GM19395 (cell line): Measurements from ENCODE around the gene PGLYRP1.

ENCODE experiments used
- ATAC-seq: cut with Tn5 transposase; IDR thresholded peaks from one replicate; pipeline ENCODE4 v1.9.1; 2021; ENCODE audit warnings: mild to moderate bottlenecking, moderate library complexity; ENCODE audit not compliant: unreplicated experiment

The PGLYRP1 gene

DNA sequence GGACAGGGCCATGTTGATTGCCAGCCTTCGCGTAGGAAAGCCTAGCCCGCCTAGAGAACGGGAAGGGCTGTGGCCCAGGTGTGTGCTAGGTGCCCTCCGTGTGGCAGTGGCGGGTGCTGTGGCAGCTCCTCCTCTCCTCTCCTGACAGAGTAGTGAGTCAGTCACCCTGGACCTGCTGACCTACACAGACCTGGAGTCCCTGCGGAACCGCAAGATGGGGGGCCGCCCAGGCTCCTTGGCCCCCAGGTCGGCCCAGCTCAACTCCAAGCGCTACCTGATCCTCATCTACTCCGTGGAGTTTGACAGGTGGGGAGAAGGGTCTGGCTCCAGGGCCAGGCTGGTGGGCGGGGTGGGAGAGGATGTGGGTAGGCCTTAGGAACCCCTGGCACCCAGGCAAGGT, 16.4 kb downstream of the PGLYRP1 start:
- no peak for ATAC-seq

DNA sequence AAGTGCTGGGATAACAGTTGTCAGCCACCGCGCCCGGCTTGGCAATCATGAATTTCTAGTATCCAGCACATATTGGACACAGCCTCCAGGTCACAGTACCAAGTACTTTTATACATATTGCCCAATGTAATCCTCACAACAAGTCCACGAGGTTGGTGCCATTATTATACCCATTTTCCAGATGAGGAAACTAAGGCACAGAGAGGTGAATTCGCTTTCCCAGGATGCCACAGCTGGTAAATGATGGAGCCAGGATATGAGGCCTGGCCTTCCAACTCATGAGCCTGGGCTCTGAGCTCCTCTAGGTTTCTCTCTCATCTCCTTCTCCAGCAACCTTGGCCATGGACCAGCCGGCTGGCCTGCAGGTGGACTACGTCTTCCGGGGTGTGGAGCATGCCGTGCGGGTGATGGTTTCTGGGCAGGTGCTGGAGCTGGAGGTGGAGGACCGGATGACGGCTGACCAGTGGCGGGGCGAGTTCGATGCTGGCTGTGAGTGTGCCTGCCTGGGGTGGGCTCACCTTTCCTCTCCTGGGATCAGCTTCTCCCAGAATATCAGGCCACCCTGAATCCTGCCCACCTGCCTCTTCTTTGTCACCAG, 20.1 kb downstream of the PGLYRP1 start:
- no peak for ATAC-seq

DNA sequence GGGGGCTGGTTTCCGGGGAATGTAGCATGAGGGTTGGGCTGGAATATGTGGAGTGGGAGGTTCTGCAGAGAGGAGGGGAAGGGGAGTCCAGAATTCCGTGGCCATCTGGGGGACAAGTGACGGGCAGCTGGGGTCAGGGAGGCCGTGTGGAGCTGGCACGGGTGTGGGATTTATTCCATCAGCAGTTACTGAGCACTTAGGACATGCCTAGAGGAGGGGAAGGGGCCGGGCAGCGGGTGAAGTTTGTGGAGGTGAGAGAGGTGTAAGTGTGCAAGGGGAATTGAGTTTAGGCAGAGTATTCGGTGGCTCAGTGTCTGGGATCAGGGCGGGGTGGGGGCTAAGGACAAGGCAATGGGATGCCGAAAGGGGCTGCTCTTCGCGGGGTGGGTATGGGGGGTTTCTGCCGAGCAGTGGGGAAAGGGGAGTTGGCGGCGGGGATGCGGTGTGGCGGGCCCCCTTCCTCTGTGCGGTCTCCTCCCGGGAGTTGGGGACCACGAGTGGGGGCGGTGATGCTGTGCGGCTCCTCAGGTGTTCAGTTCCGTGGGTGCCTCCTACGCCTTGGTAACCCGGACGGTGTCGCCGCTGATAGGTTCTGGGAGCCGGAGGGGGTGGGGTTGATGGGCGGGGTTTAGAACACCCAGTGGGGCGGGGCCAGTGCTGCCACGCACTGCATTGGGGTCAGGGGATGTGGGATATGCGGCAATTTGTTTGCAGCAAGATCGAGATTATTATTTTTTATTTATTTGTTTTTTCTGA, 22.2 kb downstream of the PGLYRP1 start:
- no peak for ATAC-seq

DNA sequence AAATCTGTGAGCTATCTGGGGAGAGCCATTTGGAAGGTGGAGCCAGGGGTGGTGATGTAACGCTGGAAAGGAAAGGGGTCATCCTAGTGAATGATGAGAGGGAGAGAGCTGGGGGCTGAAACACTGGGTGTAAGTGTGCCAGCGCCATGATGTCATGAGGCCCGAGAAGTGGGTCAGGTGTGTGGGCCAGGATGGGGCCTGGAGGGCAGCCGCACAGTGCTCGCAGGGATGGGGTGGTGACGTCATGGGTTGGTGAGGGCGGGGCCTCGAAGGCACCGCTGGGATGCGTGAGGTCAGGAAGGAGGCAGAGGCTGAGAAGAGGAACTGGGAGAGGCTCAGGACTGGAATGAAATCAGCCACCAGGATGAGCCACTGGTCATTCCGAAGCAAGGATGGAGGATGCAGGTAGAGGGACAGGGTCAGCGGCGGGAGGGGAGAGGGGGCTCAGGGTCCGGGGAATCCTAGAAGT, 23.2 kb downstream of the PGLYRP1 start:
- ATAC-seq = no peak

DNA sequence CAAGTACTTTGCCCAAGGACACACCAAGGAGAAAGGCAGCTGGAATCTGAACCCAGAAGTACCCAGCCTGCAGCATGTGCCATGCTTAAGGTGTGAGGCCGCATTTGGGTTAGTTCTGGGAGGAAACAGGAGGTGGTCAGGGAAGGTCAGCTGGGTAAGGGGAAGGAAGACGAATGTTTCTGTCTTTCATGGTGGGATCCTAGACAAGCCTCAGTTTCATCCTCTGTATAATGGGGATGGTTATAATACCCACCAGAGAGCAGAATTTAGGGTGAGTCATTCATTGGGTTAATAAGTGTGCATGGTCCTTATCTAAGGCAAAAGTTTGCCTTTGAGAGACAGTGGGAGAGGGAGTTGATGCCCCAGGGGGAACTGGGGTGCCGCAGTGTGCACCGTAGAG, 24.0 kb downstream of the PGLYRP1 start:
- no peak for ATAC-seq

DNA sequence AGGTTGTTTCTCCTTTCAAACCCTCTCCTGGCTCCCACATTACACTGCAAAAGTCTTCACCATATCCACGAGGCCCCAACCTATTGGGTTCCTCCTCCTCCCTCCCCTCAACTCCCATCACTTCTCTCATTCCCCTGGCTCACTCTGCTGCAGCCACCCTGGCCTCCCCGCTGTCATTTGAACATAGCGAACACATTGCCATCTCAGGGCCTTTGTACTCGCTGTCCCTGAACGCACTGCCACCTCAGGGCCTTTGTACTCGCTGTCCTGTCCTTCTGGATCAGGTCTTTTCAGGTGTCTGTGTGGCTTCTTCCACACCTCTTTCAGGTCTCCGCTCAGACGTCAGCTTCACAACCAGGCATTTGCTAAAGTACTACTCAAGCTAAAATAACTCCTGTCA, 25.9 kb downstream of the PGLYRP1 start:
- ATAC-seq = no peak

DNA sequence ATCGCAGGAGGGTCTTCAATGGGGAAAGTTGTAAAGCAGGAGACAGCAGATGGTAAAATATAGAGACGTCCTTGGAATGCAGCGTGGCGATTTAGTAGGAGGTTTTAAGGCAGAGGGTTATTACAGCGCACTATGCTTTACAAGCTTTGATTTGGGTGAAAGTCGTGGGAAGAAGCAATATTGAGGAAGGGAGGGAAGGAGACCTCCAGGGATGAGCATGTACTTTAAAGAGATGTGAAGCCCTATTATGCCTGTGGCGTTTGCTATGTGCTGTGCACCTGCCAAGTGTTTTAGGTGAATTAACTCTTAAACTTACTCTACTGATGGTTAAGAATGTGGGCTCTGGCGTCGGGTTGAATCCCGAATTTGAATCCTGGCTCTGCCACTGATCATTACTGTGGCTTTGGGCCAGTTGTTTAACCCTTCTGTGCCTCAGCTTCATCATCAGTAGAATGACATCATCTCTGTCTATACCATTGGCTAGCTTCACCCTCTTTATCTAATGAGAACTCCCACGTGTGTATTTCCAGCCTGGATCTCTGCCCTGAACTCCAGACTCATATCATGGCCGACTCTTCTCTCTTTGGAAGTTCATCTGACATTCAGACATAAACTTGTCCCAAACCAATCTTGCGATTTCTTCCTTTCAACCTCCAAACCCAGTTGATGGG, 27.0 kb downstream of the PGLYRP1 start:
- ATAC-seq = no peak

DNA sequence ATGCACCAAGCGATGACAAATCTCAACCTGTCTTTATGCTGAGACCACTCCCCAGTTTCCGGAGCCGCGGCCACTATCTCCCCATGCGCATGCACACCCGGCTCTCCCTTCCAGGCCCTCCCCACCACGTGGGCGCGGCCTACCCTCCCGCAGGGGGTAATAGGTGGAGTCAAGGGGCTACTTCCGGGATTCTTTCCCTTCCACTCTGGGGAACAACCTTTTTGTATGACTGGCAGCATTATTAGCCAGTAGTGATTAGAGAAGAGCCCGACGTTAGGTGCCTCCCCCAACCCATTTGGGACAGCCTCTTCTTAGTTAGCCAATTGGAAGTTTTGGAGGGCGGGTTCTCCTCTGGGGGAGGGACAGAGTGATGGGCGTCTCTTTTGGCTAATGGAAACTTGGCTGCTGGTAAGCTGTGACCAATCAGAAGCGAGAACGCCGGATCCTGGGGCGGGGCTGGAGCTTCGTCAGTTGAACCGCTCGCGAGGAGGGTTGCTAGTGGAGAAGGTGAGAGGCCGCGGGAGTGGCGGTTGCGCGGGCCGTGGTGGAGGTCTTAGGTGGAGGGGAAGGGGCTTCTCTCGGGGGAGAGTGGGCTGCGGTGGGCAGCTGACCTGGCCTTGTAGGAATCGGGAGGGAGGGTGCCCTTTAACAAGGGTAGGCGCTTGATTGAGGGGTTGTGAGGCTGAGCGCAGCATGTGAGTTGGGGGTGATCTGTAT, 27.7 kb downstream of the PGLYRP1 start, which contains the start of gene CCDC61:
Gene CCDC61 (plus strand): TSS at position 470 of the 717 bp plus-strand sequence. CDS start 7,552 bp downstream, outside the sequence.
- peak; percentile 97 for ATAC-seq

DNA sequence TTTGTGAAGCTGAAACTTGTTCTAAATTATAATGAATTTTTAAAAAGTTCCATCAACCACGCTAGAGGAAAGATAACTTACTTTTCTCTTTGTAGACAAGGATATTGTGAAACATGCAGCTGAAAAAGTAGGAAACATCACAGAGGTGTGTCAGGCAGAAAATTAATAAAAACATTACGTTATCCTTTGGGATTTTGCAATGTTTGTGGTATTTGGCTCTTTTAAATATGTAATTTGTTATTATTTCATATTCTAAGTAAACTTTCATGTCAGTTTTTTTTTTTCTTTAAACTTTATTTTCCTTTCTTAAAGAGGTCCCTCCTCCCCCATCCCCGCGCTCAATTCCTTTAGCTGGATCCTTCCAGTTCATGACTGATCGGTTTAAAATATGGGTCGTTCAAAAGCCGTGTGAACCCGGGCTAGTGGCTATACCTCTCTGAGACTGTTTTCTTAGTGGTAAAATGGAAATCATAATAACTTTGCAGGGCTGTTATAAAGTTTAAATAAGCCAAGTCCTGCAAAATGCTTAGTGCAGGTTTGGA, 28.3 kb downstream of the PGLYRP1 start:
- ATAC-seq = peak; percentile 9

DNA sequence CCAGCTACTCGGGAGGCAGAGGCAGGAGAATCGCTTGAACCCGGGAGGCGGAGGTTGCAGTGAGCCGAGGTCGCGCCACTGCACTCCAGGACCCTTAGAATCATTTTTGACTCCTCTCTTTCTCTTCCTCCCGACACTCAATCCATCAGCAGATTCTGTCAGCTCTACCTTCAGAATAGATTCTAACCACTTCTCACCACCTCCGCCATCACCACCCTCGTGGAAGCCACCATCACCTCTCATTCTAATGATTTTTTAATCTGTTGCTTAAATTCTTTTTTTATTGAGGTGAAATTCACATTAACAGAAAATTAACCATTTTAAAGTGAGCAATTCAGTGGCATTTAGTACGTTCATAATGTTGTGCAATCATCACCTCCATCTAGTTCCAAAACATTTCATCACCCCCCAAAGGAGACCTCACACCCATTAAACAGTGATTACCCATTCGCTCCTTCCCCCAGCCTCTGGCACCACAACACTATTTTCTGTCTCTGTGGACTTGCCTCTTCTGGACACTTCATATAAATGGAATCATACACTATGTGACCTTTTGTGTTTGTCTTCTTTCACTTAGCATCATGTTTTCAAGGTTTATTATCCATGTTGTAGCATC, 32.6 kb downstream of the PGLYRP1 start:
- ATAC-seq = no peak

DNA sequence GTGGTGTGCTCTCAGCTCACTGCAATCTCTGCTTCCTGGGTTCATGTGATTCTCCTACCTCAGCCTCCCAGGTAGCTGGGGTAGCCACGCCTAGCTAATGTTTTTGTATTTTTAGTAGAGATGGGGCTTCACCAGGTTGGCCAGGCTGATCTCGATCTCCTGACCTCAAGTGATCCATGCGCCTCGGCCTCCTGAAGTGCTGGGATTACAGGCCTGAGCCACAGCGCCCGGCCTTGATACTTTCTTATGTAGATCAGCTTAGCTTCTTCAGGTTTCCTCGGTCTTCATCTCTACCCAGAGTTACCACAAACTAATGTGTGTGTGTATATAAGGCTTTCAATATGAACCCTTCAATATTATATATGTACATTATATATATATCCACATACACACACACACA, 37.5 kb downstream of the PGLYRP1 start:
- no peak for ATAC-seq

DNA sequence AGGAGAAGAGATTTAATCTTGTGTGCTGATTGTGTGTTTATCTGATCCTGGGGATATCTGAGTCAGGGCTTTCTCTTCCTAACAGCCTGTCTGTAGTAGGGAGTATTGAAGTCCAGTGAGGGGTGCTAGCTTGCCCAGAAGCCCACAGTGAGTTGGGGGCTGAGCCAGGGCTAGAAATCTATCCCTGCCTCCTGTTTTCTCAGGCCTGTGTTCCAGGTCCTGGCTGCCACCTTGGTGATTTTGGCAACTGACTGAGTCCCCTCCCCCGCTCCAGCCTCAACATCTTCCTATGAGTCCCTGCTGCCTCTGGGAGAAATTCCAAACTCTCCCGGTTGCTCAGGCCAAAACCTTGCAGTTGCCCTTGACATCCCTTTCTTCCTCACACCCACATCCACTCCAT, 41.5 kb downstream of the PGLYRP1 start:
- no peak for ATAC-seq

DNA sequence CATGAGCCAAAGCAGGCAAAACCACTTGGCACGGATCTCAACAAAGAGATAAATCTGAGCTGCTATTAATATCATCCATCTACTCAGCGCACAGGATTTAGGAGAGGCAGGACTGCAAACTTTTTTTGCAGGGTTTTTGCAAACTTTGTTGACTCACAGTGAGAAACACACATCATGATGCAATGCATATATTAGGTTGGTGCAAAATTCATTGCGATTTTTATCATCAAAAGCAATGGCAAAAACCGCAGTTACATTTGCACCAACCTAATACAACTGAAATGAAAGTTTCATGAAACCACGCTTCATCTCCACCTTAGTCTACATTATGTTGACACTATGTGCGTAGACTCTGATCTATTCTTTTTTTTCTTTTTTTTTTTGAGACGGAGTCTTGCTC, 44.7 kb downstream of the PGLYRP1 start:
- no peak for ATAC-seq

DNA sequence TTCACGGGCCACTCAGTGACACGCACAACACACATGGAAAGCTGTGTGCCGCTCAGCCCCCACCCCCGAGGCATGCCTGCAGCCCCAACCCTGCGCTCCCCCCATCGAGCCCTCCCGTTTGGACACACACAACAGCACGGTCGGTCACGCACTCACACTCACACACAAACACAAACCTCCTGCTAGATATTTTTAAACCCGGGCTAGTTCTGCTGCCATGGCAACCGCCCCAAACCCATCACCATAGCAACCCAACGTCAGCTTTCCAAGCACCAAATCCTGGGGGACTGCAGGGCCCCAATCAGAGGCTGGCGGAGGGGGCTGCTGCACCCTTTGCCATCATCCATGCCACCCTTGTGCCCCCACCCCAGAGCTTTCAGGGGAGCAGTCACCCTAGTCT, 46.7 kb downstream of the PGLYRP1 start:
- no peak for ATAC-seq

DNA sequence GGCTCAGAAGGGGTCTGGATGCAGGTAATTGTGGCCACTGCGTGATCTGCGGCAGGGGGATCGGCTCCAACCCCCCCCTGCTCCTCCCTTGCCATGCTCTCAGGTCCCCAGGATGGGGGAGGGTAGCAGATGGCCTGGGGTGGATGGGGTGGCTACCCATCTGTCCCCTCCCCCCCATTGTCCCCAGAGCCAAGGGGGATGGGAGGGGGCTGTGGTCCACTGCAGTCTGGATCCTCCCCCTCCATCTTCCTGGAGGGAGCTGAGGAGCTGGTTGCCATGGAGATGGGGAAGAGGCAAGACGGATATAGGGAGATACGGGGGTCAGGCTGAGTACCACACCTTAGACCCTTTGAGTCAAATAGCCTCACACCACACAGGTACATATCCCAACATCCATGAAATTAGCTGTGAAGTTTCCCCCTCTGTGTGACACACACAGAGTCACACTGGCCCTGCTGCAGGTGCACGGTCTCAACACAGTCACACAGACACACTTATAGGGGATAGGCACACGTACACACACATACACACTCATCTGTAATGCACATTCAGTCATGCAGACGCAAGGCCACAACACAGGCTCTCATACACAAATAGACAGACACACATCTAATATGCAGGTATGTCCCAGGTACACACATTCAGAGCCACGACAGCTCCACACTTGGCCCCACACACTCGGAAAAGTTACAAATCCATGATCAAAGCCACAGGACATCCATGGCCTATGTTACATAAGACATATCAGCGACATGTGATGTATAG, 47.4 kb downstream of the PGLYRP1 start:
- no peak for ATAC-seq

DNA sequence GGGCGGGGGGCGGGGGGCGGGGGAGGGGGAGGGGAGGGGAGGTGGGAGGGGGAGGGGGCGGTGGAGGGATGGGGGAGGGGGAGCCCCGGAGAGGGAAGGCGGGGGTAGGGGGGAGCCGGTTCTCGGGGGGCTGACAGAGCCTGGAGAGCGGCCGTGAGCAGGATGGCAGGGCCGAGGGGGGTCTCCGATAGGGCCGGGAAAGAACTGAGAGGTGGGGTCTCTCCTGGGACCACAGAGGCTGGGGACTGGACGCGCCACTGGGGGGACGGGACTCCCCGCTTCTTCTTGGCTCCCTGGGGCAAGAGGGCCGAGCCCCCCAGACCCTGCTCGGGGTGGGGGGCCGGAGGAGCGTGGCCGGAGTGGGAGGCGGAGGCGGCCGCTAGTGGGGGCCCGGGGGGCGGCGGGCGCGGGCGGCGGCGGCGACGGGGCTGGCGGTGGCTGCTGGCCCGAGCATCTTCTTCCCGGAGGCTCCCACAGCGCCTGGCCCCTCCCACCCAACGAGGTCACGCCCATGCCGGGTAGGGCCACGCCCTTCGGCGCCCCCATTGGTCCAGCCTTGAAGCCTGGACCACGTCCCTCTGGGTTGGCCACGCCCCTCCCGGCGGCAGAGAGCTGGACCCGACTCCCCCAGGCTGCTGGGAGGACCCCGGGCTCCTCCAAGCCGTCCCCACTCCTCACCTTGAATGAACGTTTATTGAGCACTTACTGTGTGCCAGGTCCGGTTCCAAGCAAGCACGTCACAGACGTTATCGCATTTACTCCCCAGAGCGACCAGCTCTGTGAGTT, 49.1 kb downstream of the PGLYRP1 start, which contains the start of gene NOVA2:
Gene NOVA2 (minus strand): TSS at position 313 of the 786 bp plus-strand sequence. CDS start 514 bp downstream, outside the sequence.
- no peak for ATAC-seq

DNA sequence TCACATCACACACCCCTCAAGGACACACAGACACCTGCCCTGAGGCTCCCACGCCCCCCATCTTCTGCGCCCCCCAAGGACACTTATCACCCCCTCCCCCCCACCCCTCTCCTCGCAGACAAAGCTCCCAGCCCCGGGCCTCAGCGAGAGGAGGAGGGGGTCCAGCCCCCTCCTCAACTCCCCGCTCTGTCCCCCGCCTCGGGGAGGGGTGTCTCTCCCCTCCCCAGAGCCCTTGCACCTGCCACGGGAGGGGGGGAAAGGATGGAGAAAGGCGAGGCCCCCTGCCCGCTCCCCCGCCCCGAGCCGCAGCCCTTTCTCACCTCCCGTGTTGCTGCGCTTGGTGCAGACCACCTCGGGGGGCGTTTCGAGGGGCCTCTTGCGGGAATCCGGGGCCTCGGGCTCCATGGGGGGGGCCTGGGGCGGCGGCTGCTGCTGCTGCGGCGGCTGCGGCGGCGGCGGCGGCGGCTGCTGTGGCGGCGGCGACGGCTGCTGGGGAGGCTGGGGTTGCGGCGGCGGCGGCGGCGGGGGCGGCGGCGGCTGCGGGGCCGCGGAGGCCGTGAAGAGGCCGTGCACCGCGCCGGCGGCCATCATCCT, 49.8 kb downstream of the PGLYRP1 start:
- no peak for ATAC-seq

DNA sequence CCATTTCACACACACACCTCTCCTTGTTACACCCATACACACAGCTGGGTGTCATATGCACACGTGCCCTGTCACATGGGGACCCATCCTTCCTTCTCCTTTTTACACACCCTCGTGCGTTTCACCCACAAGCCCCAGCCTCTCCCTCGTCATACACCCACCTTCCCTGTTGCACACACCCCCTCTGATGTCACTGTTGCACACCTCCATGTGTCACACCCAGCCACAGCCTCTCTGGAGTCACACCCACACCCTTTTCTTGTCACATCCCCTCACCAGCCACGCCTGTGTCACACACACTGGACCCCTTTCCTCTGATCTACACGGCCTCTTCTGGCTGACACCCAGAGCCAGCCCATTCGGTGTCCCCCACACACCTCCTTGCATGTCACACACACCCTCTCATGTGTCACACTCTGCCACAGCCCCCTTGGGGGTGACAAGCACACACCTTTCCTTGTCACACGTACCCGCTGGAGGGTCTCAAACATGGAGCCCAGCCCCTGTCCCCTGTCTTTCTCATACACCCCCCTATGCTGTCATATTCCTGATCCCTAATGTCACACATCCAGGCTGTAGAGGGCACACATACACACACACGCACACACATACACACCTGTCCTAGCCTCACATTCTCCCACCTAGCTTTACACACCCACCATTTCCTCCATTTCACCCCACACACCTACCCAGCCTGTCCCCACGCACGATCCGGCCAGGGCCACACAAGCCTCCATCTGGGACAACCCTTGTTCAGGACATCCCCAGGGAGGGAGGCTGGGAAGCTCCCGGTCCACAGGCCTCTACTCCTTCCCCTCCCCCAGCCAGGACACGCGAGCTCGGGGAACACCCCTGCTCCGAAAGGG, 50.5 kb downstream of the PGLYRP1 start:
- no peak for ATAC-seq
